PC-9 (cell line): Measurements from ENCODE around the gene GXYLT2.

Experiments
- CTCF ChIP-seq: fragments of 200-600 bp; sonication (generic); conservative IDR thresholded peaks from 2 replicates; pipeline ENCODE4 v1.6.1; 2017; ENCODE audit warnings: mixed run types, antibody characterized with exemption, mild to moderate bottlenecking, moderate library complexity
- EZH2 ChIP-seq: fragments of 200-600 bp; sonication (generic); IDR thresholded peaks from 2 replicates; pipeline ENCODE4 v1.8.0; 2017; ENCODE audit warnings: antibody characterized with exemption, low read depth

GRCh38 chr3:72938471-72939265 lies 50.8 kb downstream of the GXYLT2 start:
- TF ChIP-seq CTCF (peak; percentile 81), EZH2 (no peak)
